Measurements from ENCODE around the gene SLC25A22.
A peak's percentile ranks its signal among the peaks of the same experiment; 100 is the strongest.

The SLC25A22 gene

GRCh38 chr11:798093-798713 is at the start of gene SLC25A22:
Gene SLC25A22, minus strand, starts transcription at chr11:798281. Its CDS starts 3,275 bp downstream, at chr11:795006.
- H3K9me2 ChIP-seq (replicated peaks; ENCODE audit: low read depth, low read length): no peaks in the 10 kb centered on the region
- H3K4me3 ChIP-seq (ENCODE audit: low read length, poor library complexity, severe bottlenecking): peak within 1 kb of the TSS; percentile 85
- H3K9me3 ChIP-seq (ENCODE audit: insufficient read depth, low read depth, low read length): no peaks in the 10 kb centered on the region
- H3K27me3 ChIP-seq (ENCODE audit: insufficient read depth, low read length, poor library complexity, severe bottlenecking): no peaks in the 10 kb centered on the region
- H3K4me1 ChIP-seq (ENCODE audit: insufficient read depth, low read length, poor library complexity, severe bottlenecking): peaks cover 17% of the 10 kb centered on the region
- H3F3A ChIP-seq (ENCODE audit: low read depth): peaks cover 3% of the 10 kb centered on the region; the same call in 1 of the 2 replicates
- peaks cover 14% of the 10 kb centered on the region for H4K20me1 ChIP-seq (ENCODE audit: insufficient read depth, low read length, poor library complexity, severe bottlenecking)
- peak within 1 kb of the TSS; percentile 55; the same call in 1 of the 2 replicates for H2AFZ ChIP-seq (ENCODE audit: low read length)
- TF ChIP-seq CTCF (conservative IDR thresholded peaks at IDR 0.05; ENCODE audit: low read length) (peak; percentile 61), EZH2phosphoT487 (IDR thresholded peaks at IDR 0.05; ENCODE audit: borderline replicate concordance) (no peak)
- H3K9ac ChIP-seq (ENCODE audit: low read depth, low read length, poor library complexity, severe bottlenecking): peak within 1 kb of the TSS; percentile 83
- peak within 1 kb of the TSS; percentile 100 for H3K4me2 ChIP-seq (ENCODE audit: low read depth, low read length, poor library complexity, severe bottlenecking)
- peaks cover 26% of the 10 kb centered on the region; the same call in 1 of the 2 replicates for H3K79me2 ChIP-seq (ENCODE audit: insufficient read depth, low read length)
- H3K36me3 ChIP-seq (ENCODE audit: insufficient read depth, low read length): no peaks in the 10 kb centered on the region

GRCh38 chr11:847876-848275 is 49.8 kb upstream of the SLC25A22 start:
- H3F3A ChIP-seq (ENCODE audit: low read depth): no peaks in the 10 kb centered on the region
- no peak overlapping the region for H3K9ac ChIP-seq (ENCODE audit: low read depth, low read length, poor library complexity, severe bottlenecking)
- H3K4me3 ChIP-seq (ENCODE audit: low read length, poor library complexity, severe bottlenecking): no peak overlapping the region
- H3K9me3 ChIP-seq (ENCODE audit: insufficient read depth, low read depth, low read length): no peaks in the 10 kb centered on the region
- no peak overlapping the region for H2AFZ ChIP-seq (ENCODE audit: low read length)
- H3K4me2 ChIP-seq (ENCODE audit: low read depth, low read length, poor library complexity, severe bottlenecking): peak overlapping the region; percentile 2
- no peak for TF ChIP-seq CTCF (conservative IDR thresholded peaks at IDR 0.05; ENCODE audit: low read length)
- no peak for TF ChIP-seq EZH2phosphoT487 (IDR thresholded peaks at IDR 0.05; ENCODE audit: borderline replicate concordance)
- peaks cover 36% of the 10 kb centered on the region for H3K4me1 ChIP-seq (ENCODE audit: insufficient read depth, low read length, poor library complexity, severe bottlenecking)
- H4K20me1 ChIP-seq (ENCODE audit: insufficient read depth, low read length, poor library complexity, severe bottlenecking): no peaks in the 10 kb centered on the region
- H3K9me2 ChIP-seq (replicated peaks; ENCODE audit: low read depth, low read length): no peaks in the 10 kb centered on the region
- H3K27me3 ChIP-seq (ENCODE audit: insufficient read depth, low read length, poor library complexity, severe bottlenecking): no peaks in the 10 kb centered on the region
- no peaks in the 10 kb centered on the region for H3K36me3 ChIP-seq (ENCODE audit: insufficient read depth, low read length)
- peaks cover 3% of the 10 kb centered on the region; the same call in 1 of the 2 replicates for H3K79me2 ChIP-seq (ENCODE audit: insufficient read depth, low read length)

GRCh38 chr11:846496-847098 is 48.5 kb upstream of the SLC25A22 start:
- Histone ChIP-seq H3K9ac (ENCODE audit: low read depth, low read length, poor library complexity, severe bottlenecking) (peak overlapping the region; percentile 88), H3K79me2 (ENCODE audit: insufficient read depth, low read length) (peaks cover 11% of the 10 kb centered on the region), H2AFZ (ENCODE audit: low read length) (no peak overlapping the region), H3F3A (ENCODE audit: low read depth) (no peaks in the 10 kb centered on the region), H3K4me1 (ENCODE audit: insufficient read depth, low read length, poor library complexity, severe bottlenecking) (peaks cover 36% of the 10 kb centered on the region), H3K4me2 (ENCODE audit: low read depth, low read length, poor library complexity, severe bottlenecking) (peak overlapping the region; percentile 79), H3K36me3 (ENCODE audit: insufficient read depth, low read length) (no peaks in the 10 kb centered on the region), H3K27me3 (ENCODE audit: insufficient read depth, low read length, poor library complexity, severe bottlenecking) (no peaks in the 10 kb centered on the region), H4K20me1 (ENCODE audit: insufficient read depth, low read length, poor library complexity, severe bottlenecking) (peaks cover 7% of the 10 kb centered on the region), H3K9me3 (ENCODE audit: insufficient read depth, low read depth, low read length) (no peaks in the 10 kb centered on the region), H3K9me2 (replicated peaks; ENCODE audit: low read depth, low read length) (no peaks in the 10 kb centered on the region), H3K4me3 (ENCODE audit: low read length, poor library complexity, severe bottlenecking) (no peak overlapping the region)
- TF ChIP-seq CTCF (conservative IDR thresholded peaks at IDR 0.05; ENCODE audit: low read length): no peak
- no peak for TF ChIP-seq EZH2phosphoT487 (IDR thresholded peaks at IDR 0.05; ENCODE audit: borderline replicate concordance)

Data from Loucy (cell line).